Neural cell (in vitro differentiated cells): ENCODE data around the gene PGS1.

ENCODE experiments used
- RAD21 ChIP-seq: fragments of 450-650 bp; conservative IDR thresholded peaks from 2 replicates; pipeline ENCODE4 v1.6.1; 2014; ENCODE audit warnings: antibody characterized with exemption, mild to moderate bottlenecking, moderate library complexity
- SMC3 ChIP-seq: fragments of 450-650 bp; conservative IDR thresholded peaks from 2 replicates; pipeline ENCODE4 v1.6.1; 2014; ENCODE audit warnings: antibody characterized with exemption, mild to moderate bottlenecking, moderate library complexity; ENCODE audit not compliant: poor library complexity

DNA sequence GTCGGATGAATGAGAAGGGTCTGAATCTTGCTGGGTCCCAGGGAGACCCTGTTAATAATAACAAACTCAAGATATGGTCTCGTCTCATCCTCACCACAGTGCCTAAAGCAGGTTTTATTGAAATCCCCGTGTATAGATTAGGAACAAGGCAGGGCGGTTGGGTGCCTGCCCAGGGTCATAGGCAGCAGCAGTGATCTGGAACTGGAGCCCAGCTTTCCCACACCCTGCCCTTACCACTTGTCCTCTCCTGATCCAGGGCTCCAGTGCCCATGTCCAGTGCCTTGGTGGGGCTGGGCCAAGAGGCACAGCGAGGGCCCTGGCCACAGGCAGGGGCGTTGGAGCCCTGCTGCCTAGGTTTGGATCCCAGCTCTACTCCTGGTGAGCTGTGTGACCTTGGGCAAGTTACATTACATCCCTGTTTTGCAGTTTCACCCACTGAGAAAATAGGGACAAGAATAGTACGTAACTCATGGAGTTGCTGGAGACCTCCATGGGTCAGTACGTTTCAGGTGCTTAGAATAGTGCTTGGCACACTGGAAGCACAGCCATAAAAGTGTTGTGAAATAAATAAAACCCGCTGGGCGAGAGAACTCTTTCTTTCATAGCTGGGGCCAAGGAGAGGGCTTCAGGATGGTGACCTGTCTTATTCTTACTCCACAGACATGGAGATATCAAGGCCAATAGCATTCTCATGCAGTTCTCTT lies 32.5 kb upstream of the PGS1 start:
- TF ChIP-seq RAD21 (no peak), SMC3 (no peak)
